Subcutaneous adipose tissue (tissue), 4 donors: ENCODE results near the gene TMEM63A. TPM values are rescaled to one million over a fixed set of nuclear protein-coding genes. Genes with fewer than 3 reads are reported as not detected.

ENCODE experiments used
- total RNA-seq, 4 donors: library from RNA; depleted of rRNA; stranded (reverse); fragments of >200 nt; gene quantifications; one replicate each; pipeline ENCODE4 v1.1.0, GENCODE V29; 2016
- TF ChIP-seq, protein P1 (sequence below): fragments of 450-650 bp; IDR thresholded peaks from one replicate; pipeline ENCODE4 v1.5.1; 2016; ENCODE audit warnings: low read depth, mild to moderate bottlenecking, control low read depth, antibody characterized with exemption, moderate library complexity

TMEM63A gene
- total RNA-seq, 4 donors from 2014 or later, result 65.5 to 115 (median 68.3) TPM

DNA sequence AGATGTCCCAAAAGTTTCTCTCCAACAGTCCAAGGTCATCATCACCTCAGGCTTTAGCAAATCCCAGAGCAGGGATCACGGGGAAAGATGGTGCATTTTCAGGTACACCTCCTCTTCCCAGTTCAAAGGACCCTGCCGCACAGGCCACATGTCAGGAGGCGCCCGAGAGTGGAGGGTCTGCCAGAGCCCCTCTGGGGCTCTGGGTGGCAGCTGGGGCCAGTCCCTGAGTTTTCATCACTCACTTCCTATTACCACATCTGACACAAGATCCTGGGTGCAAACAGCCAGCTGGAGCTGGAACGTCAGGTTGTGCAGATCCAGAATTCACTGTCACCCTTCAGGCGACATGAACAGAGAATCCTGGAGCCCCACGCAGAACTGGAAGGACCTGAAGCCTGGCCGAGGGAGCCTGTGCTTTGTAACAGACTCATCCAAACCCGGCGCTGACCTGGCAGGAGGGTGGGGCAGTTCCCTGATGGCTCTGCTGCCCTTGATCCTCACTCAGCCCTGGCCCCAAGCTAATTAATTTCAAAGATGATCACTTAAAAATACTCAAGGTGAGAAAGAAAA lies 8.8 kb downstream of the TMEM63A start:
- TF ChIP-seq, protein P1, sequence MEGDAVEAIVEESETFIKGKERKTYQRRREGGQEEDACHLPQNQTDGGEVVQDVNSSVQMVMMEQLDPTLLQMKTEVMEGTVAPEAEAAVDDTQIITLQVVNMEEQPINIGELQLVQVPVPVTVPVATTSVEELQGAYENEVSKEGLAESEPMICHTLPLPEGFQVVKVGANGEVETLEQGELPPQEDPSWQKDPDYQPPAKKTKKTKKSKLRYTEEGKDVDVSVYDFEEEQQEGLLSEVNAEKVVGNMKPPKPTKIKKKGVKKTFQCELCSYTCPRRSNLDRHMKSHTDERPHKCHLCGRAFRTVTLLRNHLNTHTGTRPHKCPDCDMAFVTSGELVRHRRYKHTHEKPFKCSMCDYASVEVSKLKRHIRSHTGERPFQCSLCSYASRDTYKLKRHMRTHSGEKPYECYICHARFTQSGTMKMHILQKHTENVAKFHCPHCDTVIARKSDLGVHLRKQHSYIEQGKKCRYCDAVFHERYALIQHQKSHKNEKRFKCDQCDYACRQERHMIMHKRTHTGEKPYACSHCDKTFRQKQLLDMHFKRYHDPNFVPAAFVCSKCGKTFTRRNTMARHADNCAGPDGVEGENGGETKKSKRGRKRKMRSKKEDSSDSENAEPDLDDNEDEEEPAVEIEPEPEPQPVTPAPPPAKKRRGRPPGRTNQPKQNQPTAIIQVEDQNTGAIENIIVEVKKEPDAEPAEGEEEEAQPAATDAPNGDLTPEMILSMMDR, result no peak

DNA sequence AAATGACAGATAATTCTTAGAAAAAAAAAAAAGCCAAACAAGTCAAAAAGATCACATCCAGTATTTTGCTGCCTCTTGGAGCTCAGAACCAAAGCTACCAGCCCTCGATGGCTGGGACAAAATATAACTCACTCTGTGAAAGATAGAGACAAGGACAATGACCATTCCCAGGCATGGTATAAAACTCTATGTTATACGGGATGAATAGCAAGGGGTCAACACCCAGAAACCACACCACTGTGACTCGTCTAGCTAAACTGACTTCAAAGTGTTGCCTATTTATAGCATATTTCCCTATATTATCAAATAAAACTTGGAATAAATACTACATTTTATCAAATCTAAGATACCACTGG lies 10.1 kb downstream of the TMEM63A start:
- TF ChIP-seq, protein P1, result no peak

DNA sequence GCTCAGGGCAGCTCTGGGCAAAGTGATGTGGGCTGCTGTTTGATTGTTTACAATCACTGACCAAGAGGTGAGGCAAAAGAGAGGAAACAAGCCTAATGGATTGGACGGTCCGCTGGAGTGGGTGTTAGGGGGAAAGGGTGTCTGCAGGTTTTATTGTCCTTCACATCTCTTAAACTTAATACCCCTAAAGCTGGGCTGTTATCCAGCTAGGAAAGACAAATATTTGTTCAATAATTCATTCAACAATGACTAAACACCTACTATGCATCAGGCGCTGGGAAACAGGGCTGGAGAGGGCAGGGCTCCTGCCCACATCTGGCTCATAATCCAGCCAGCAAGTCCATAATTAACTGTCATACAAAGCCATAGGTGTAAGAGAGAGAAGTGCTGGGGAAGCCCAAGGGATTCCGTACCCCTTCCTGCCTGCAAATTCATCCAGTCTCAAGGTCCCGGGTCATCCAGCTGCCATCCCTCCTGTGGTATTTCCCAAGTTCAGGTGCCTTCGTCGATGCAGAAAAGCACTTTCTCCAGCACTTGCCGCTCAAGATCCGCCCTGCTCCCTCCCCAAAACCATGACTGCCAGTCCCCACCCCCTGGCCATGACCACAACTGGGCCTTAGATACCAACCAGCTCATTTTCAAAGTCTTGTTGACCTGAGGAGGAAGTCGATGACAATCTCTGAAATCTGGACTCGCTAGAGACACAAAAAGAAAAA lies 10.7 kb downstream of the TMEM63A start:
- TF ChIP-seq, protein P1, result no peak

DNA sequence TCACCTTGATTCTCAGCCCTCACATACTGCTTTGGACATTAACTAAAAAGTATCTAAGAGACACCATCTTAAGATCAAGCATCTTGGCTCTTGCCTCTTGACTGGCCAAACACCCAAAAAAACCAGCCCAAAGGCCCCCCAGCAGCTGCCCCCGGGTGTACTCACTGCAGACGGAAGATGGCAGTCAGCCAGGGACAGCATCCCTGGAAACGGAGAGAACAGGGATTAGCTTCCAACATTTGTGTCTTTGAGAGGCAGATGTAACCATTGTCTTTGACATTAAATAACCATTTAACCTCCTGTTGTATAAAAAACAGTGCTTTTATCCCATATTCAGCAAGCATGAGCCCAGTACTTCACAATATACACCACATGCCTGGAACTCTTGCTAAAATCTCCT lies 11.3 kb downstream of the TMEM63A start:
- TF ChIP-seq, protein P1, result no peak

DNA sequence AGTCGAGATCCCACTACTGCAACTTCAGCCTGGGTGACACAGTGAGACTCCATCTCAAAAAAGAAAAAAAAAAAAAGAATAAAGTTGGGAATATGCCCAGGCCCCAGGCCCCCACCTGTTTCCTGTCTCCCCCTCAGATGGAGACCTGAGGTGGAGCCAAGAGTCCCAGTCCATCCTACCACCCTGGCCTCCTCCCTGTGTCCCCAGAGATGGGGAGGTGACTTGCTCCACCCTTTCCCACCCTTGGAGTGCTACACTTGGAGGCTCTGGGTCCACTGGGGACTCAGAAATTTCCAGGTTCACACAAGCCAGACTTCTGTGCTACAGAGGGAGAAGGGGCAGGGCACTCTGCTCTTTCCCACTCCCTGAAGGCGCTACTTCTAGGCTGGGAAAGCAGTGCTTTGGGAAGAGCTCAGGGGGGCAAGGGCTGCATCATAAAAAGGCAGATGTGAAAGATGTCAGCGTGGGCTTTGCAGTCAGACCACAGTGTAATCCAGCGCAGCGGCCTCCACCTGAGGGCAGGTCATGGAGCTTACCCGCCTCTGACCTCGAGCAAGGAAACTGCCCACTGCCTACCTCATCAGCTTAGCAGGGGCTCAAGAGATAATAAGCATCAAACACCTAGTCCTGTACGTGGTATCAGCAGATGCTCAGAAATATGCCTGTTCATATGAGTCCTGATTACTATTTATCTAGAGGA lies 13.4 kb downstream of the TMEM63A start:
- TF ChIP-seq, protein P1, result no peak

DNA sequence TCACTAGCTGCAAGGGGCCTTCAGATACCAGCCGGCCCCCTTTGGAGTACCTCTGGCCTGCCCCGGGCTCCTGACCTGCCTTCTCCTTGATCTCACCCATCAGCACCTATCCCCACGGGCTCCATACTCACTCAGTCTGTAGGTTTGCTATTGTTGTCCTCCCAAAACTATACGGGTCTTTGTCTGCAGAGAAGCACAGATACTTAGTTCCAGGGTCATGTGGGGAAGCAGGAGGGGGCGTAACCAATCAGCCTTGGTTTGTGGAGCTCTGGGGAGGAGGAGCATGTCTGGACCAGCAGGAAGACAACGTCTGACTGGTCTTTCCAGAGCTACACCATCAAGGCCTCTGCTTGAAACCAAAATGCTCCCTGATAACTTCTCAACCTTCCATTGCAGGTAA lies 15.2 kb downstream of the TMEM63A start:
- TF ChIP-seq, protein P1, result no peak

DNA sequence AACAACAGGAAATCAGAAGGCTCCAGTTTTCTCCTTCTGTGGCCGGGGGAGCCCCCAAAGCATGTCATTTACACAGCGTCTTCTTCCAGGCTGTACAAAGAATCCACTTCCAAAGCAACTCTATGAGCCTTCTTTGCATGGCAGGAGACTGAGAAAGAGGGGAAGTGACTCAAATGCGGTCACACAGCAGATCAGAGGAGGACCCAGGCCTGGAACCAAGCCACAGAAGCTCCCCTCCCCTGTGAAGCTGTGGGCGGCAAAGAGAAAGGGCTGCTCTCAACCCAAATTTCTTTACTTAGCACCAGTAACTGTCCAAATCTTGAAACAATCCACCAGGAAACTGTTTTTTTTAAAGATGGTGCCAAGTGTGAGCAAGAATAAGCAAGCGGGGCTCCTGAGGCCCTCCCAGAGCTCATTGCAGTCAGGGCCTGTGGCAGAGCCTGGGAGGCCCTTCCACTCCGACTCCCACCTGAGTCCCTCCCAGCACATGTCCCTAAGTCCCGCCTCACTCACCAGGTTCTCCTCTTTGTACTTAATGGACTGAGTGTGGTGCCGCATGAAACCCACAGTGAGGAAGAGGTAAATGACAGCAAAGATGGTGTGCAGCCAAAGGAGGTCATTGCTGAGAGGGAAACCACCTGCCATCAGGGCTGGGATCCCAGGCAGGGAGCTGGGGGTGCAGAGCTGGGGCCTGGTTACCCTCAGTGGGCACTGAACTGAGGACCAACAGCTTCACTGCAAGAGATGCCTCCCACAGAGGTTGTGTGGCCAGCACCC lies 15.9 kb downstream of the TMEM63A start:
- TF ChIP-seq, protein P1, result no peak
